Parathyroid adenoma (tissue), 2 donors: ENCODE measurements around the gene SLC9A3.

Experiments used
- H2AFZ ChIP-seq: fragments of 300-600 bp; sonication (generic); one replicate; pipeline ENCODE4 v1.7.0; 2017; ENCODE audit warnings: antibody characterized with exemption, mild to moderate bottlenecking
- H3K27ac ChIP-seq: fragments of 300-600 bp; sonication (generic); one replicate; pipeline ENCODE4 v1.7.0; 2017
- H3K27me3 ChIP-seq: fragments of 300-600 bp; sonication (generic); one replicate; pipeline ENCODE4 v1.7.0; 2017; ENCODE audit warnings: low read length; ENCODE audit not compliant: control insufficient read depth, insufficient read depth
- H3K36me3 ChIP-seq: fragments of 300-600 bp; sonication (generic); one replicate; pipeline ENCODE4 v1.7.0; 2017; ENCODE audit warnings: low read length; ENCODE audit not compliant: control insufficient read depth, insufficient read depth
- H3K4me1 ChIP-seq: fragments of 300-600 bp; sonication (generic); one replicate; pipeline ENCODE4 v1.7.0; 2017; ENCODE audit warnings: control low read depth
- H3K4me2 ChIP-seq: fragments of 300-600 bp; sonication (generic); one replicate; pipeline ENCODE4 v1.7.0; 2017; ENCODE audit warnings: low read length
- H3K4me3 ChIP-seq: fragments of 300-600 bp; sonication (generic); one replicate; pipeline ENCODE4 v1.7.0; 2017; ENCODE audit warnings: low read depth, low read length
- H3K79me2 ChIP-seq: fragments of 300-600 bp; sonication (generic); one replicate; pipeline ENCODE4 v1.7.0; 2017; ENCODE audit warnings: control low read depth
- H3K9ac ChIP-seq: fragments of 300-600 bp; sonication (generic); one replicate; pipeline ENCODE4 v1.7.0; 2017; ENCODE audit warnings: mild to moderate bottlenecking
- H3K9me3 ChIP-seq: fragments of 300-600 bp; sonication (generic); one replicate; pipeline ENCODE4 v1.7.0; 2017; ENCODE audit warnings: low read length; ENCODE audit not compliant: control insufficient read depth
- CTCF ChIP-seq: fragments of 300-600 bp; sonication (generic); IDR thresholded peaks from one replicate; pipeline ENCODE4 v1.7.0; 2017; ENCODE audit warnings: antibody characterized with exemption, mild to moderate bottlenecking
- donor health status: primary hyperparathyroidism.

The SLC9A3 gene

GRCh38 chr5:505951-506525, 18.2 kb downstream of the SLC9A3 start:
- no peaks in the 10 kb centered on the region for H3K36me3 ChIP-seq
- H3K4me2 ChIP-seq: no peak overlapping the region
- no peak for TF ChIP-seq CTCF
- H2AFZ ChIP-seq: no peak overlapping the region
- H3K27me3 ChIP-seq: no peaks in the 10 kb centered on the region
- H3K4me3 ChIP-seq: no peak overlapping the region
- no peaks in the 10 kb centered on the region for H3K9me3 ChIP-seq
- no peaks in the 10 kb centered on the region for H3K4me1 ChIP-seq
- H3K9ac ChIP-seq: no peak overlapping the region
- H3K79me2 ChIP-seq: no peaks in the 10 kb centered on the region
- H3K27ac ChIP-seq: no peak overlapping the region

GRCh38 chr5:504326-505154, 19.7 kb downstream of the SLC9A3 start:
- no peak overlapping the region for H3K9ac ChIP-seq
- no peaks in the 10 kb centered on the region for H3K36me3 ChIP-seq
- H3K9me3 ChIP-seq: no peaks in the 10 kb centered on the region
- no peak overlapping the region for H3K27ac ChIP-seq
- no peaks in the 10 kb centered on the region for H3K79me2 ChIP-seq
- no peaks in the 10 kb centered on the region for H3K27me3 ChIP-seq
- no peaks in the 10 kb centered on the region for H3K4me1 ChIP-seq
- no peak overlapping the region for H3K4me3 ChIP-seq
- no peak overlapping the region for H3K4me2 ChIP-seq
- no peak for TF ChIP-seq CTCF
- no peak overlapping the region for H2AFZ ChIP-seq

- no peak overlapping the region for H3K9ac ChIP-seq
- no peaks in the 10 kb centered on the region for H3K27me3 ChIP-seq
- H3K79me2 ChIP-seq: no peaks in the 10 kb centered on the region
- no peaks in the 10 kb centered on the region for H3K9me3 ChIP-seq
- no peak overlapping the region for H2AFZ ChIP-seq
- H3K4me2 ChIP-seq: no peak overlapping the region
- no peak overlapping the region for H3K27ac ChIP-seq
- TF ChIP-seq CTCF: no peak
- no peaks in the 10 kb centered on the region for H3K4me1 ChIP-seq
- H3K36me3 ChIP-seq: no peaks in the 10 kb centered on the region
- H3K4me3 ChIP-seq: no peak overlapping the region
Observed at GRCh38 chr5:502325-503079, 21.7 kb downstream of the SLC9A3 start.

- H3K27me3 ChIP-seq: no peaks in the 10 kb centered on the region
- H3K79me2 ChIP-seq: no peaks in the 10 kb centered on the region
- H3K4me2 ChIP-seq: no peak overlapping the region
- TF ChIP-seq CTCF: no peak
- H3K4me1 ChIP-seq: no peaks in the 10 kb centered on the region
- H3K9me3 ChIP-seq: no peaks in the 10 kb centered on the region
- H3K9ac ChIP-seq: no peak overlapping the region
- no peak overlapping the region for H3K4me3 ChIP-seq
- H3K36me3 ChIP-seq: no peaks in the 10 kb centered on the region
- no peak overlapping the region for H3K27ac ChIP-seq
- no peak overlapping the region for H2AFZ ChIP-seq
Observed at GRCh38 chr5:501831-502184, 22.4 kb downstream of the SLC9A3 start.
